GM12872 (cell line): ENCODE results near the gene EVC.

ENCODE experiments used
- CTCF ChIP-seq: IDR thresholded peaks from 3 replicates; pipeline ENCODE4 v1.5.1; 2011; ENCODE audit warnings: low read depth, mild to moderate bottlenecking, low read length, moderate library complexity; ENCODE audit not compliant: insufficient read depth

The EVC gene

GRCh38 chr4:5770051-5770450 lies 59.0 kb downstream of the EVC start:
- no peak for TF ChIP-seq CTCF

- no peak for TF ChIP-seq CTCF
These were observed 61.7 kb downstream of the EVC start for GRCh38 chr4:5772528-5773270.

GRCh38 chr4:5773271-5773555 lies 62.2 kb downstream of the EVC start:
- TF ChIP-seq CTCF: no peak

GRCh38 chr4:5774416-5775036 lies 63.5 kb downstream of the EVC start:
- no peak for TF ChIP-seq CTCF

GRCh38 chr4:5776510-5776909 lies 65.5 kb downstream of the EVC start:
- no peak for TF ChIP-seq CTCF

GRCh38 chr4:5780831-5781480 lies 70.0 kb downstream of the EVC start:
- no peak for TF ChIP-seq CTCF

- no peak for TF ChIP-seq CTCF
These were observed 70.7 kb downstream of the EVC start for GRCh38 chr4:5781691-5782090.
